ENCODE results near the gene SYVN1. TPM values are rescaled to one million over a fixed set of nuclear protein-coding genes. Genes with fewer than 3 reads are reported as not detected.

The SYVN1 gene
- polyA plus RNA-seq, 1 of the 3 experiments (the other 2 are of a cell fraction), result 31.9 TPM

GRCh38 chr11:65128182-65129145 lies 5.9 kb downstream of the SYVN1 start:
- no peak overlapping the region for H3K27ac ChIP-seq (ENCODE audit: low read depth in 2 of 2, low read length in 1 of 2)
- H3K4me2 ChIP-seq, result no peak overlapping the region
- no peak for DNase-seq
- H3K79me2 ChIP-seq (ENCODE audit: insufficient read depth), result peaks cover 38% of the 10 kb centered on the region
- H4K20me1 ChIP-seq (ENCODE audit: insufficient read depth), result no peaks in the 10 kb centered on the region; the same call in 1 of the 2 replicates
- CTCF ChIA-PET, result interaction anchor here (1.7 to 4.3 kb wide), 3 partner anchors 11 to 18 kb away, joined by 7 to 22 read pairs (median 10); partner anchors contain the start of genes TM7SF2 and ZNHIT2
- H3K9me2 ChIP-seq, result no peaks in the 10 kb centered on the region
- TF ChIP-seq NRF1 (IDR thresholded peaks at IDR 0.05; ENCODE audit: low read depth, low read length), result no peak
- TF ChIP-seq RFX5 (IDR thresholded peaks at IDR 0.05; ENCODE audit: low read length), result no peak
- TF ChIP-seq RCOR1 (IDR thresholded peaks at IDR 0.05; ENCODE audit: low read length), result no peak
- no peak for TF ChIP-seq GATA2 (CRISPR knock-in tag; IDR thresholded peaks at IDR 0.05)
- TF ChIP-seq PBX3 (IDR thresholded peaks at IDR 0.05), result no peak
- TF ChIP-seq CHD2 (IDR thresholded peaks at IDR 0.05; ENCODE audit: low read length, partially characterized antibody), result no peak
- no peak for TF ChIP-seq SMC3 (IDR thresholded peaks at IDR 0.05; ENCODE audit: low read depth, low read length)
- no peak for TF ChIP-seq FOXM1 (IDR thresholded peaks at IDR 0.05; ENCODE audit: low read depth)
- TF ChIP-seq NFIC (IDR thresholded peaks at IDR 0.05; ENCODE audit: borderline replicate concordance), result no peak
- TF ChIP-seq JUND (IDR thresholded peaks at IDR 0.05), result no peak
- no peak for TF ChIP-seq EP300 (IDR thresholded peaks at IDR 0.05; ENCODE audit: borderline replicate concordance in 1 of 2, low read depth in 1 of 2, low read length in 1 of 2)
- TF ChIP-seq RXRA (IDR thresholded peaks at IDR 0.05; ENCODE audit: borderline replicate concordance, low read depth), result no peak
- no peak for TF ChIP-seq FOXJ3 (CRISPR knock-in tag; IDR thresholded peaks at IDR 0.05)
- TF ChIP-seq USF1 (IDR thresholded peaks at IDR 0.05; ENCODE audit: borderline replicate concordance, low read depth), result no peak
- TF ChIP-seq USF2 (IDR thresholded peaks at IDR 0.05; ENCODE audit: borderline replicate concordance, low read depth, low read length), result no peak
- no peak for TF ChIP-seq FOSL2 (IDR thresholded peaks at IDR 0.05; ENCODE audit: borderline replicate concordance, low read depth)
- no peak for TF ChIP-seq MAX (IDR thresholded peaks at IDR 0.05; ENCODE audit: low read depth)
- H2AFZ ChIP-seq (ENCODE audit: low read depth), result no peak overlapping the region
- peaks cover 0 to 15% of the 10 kb centered on the region in 2 experiments; a peak in 2 of 4 replicates for H3K4me1 ChIP-seq (ENCODE audit: control insufficient read depth in 1 of 2, insufficient read depth in 2 of 2, low read depth in 1 of 2, low read length in 1 of 2)
- 95% methylated on average over 6 of the region's 15 CpGs for WGBS (ENCODE audit: low lambda C conversion rate)
- no peaks in the 10 kb centered on the region for H3K27me3 ChIP-seq (ENCODE audit: insufficient read depth)
- POLR2A ChIA-PET, result interaction anchor here (0.5 to 1.6 kb wide), 4 partner anchors 16 to 572 kb away, joined by 4 to 5 read pairs (median 4); no protein-coding TSS in a partner anchor
- H3K36me3 ChIP-seq (replicated peaks in 1 of 2; ENCODE audit: control insufficient read depth in 1 of 2, insufficient read depth in 2 of 2, low read length in 1 of 2), result peaks cover 25 to 77% of the 10 kb centered on the region in 2 experiments
- H3K9ac ChIP-seq, result no peak overlapping the region
- no peaks in the 10 kb centered on the region for H3K9me3 ChIP-seq
- H3F3A ChIP-seq (replicated peaks; ENCODE audit: insufficient read depth), result peaks cover 10% of the 10 kb centered on the region
- no peak overlapping the region for H3K4me3 ChIP-seq (ENCODE audit: low read depth in 2 of 2, low read length in 1 of 2)
